HPDE6-E6E7 (cell line): ENCODE data around the gene AQP3.
"Not testable (repeated sequence)": the region's sequence is repeated elsewhere in the genome, so short reads cannot be mapped to it uniquely, and the experiment has no call there.

Experiments
- DNase-seq: peaks from one replicate; pipeline ENCODE4 v3.0.0; 2011; ENCODE audit warnings: missing footprints; ENCODE audit errors: extremely low spot score

The AQP3 gene

DNA sequence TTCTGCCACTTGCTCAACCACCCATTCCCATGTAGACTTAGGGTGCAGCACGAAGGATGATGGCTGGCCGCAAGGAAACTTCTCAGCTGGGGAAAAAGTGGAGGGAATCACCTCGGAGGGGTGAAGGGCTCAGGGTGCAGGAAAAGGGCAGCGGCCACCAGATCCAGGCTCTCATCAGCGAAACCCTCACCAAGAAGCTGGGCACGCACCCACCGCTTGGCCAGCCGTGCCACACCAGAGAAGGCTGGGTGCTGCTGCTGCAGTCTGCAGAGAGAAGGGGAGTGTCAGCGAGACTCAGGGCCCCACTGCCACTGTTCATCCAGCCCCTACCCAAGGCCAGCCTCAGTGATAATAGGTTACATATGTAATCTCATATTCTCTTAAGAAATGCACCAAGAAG, 17.7 kb upstream of the AQP3 start:
- no peak for DNase-seq

DNA sequence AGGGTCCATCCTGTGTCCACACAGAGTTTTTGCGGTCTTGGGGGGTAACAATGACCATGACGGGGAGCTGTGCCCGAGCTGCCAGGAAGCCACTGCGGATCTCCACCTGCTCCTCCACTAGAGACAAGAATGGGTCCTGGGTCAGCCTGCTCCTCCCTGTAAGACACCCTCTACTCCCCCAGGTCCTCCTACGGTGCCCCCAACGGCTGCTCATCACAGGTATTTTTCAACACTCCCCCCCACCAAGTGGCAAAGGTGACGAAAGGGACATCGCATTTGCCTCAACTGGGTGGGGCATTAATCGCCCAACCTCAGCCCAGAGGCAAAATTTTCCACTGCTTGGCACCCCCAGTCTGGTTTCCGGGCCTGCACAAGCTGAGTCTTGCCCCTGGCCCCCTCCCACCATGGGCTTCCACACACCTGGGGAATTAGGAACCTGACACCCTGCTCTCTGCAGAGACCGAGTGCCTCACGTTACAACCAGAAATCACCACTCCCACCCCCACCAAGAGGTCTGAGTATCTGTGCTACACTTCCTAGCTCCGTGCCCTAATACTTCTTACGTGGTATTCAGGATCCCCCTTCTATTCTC, 16.7 kb upstream of the AQP3 start:
- DNase-seq: no peak

DNA sequence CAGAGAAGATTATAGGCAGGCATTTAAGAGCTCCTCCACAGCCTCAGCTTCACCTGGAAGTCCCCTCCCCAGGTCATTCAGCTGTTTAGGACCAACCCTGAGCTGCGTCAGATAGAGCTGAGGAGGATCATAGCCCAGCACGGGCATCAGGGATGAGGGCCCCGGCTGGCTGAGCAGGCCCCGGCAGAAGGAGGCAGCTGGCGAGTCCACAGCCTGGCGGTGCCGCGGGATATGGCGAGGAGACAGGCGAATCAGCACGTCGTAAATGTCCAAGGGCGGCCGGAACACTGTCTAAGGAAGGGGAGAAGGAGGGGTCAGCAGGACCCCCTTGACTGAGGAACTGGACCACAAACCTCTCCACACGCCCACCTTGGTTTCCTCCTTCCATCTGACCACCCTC, 15.8 kb upstream of the AQP3 start:
- no peak for DNase-seq

DNA sequence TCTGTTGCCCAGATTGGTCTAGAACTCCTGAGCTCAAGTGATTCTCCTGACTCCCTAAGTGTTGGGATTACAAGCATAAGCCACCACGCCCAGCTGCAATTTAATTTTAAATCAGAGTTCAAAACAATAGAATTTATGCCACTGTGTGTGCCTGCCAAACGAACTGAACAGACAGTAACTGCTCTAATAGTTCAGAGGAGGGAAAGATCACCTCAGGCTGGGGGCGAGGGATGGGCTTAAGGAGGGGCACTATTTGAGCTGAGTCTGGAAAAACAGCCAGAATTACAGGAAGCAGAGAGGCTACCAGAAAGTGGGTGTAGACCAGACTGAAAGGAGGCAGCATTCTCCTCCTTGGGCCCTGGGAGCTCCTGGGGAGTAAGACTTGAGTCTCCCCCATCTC, 14.1 kb upstream of the AQP3 start:
- no peak for DNase-seq

DNA sequence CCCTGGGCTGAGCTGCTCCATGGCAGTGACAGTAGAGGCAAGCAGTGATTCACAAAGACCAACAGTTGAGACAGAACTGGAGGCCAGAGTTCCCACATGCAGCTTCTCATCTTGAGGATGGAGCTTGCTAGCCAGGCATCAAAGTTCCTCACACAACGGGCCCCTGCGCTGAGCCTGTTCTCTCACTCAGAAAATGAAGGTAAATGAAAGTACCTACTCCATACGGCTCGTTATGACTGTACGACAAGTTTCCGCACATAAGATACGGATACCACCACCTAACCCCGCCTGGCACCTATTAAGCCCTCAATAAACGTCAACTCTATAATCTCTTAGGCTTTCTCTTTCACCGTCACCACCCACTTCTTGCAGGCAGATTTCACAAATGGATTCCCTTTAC, 13.5 kb upstream of the AQP3 start:
- no peak for DNase-seq

DNA sequence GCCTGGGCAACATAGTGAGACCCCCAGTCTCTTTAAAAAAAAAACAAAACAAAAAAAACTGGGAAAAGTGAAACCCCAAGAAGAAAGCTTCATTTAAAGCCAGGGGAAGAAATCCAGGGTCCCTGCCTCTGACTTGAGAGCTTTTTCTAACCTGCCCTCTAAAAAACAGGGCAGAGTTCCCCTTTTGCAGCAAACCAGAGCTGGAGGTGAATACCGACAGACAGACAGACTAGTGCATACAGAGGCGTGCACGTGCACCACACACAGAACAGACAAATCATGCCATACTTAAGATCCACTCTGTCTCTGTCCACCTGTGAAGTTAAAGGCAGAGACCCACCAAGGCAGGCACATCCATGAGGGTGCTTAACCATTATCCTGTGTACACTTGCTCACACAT, 11.7 kb upstream of the AQP3 start:
- DNase-seq: no peak

DNA sequence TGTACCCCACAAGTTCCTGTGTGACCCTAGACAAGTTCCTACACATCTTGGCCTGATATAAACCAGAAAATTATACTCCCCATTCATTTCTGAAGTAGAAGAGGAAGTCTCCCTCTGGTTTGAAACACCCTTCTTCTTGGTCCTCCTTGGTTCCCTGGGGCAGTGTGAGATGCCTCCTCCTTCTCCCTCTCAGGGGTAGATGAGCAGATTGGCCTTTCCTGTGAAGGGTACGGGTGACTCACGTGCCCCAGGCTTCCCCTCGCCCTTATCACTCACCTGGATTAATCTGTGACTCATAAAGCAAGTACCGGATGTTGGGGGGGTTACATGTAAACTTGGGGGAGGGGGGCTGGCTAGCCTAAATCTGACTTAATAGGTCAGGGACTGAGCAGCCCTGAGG, 11.1 kb upstream of the AQP3 start:
- peak; percentile 93 for DNase-seq

DNA sequence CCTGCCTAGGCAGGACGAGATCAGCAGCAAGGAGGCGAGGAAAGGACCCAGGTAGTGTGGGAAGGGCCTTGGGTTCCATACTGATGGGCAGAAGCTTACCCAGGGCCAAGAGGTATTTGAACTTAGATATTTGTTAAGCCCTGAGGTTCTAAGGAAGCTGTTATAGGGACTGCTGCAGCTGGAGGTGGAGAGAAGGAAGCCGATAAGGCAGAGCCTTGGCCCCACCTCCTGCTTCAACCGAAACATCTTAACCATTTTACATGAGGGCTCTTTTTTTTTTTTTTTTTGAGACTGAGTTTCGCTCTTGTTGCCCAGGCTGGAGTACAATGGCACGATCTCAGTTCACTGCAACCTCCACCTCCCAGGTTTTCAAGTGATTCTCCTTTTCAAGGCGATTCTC, 8.6 kb upstream of the AQP3 start:
- no peak for DNase-seq

DNA sequence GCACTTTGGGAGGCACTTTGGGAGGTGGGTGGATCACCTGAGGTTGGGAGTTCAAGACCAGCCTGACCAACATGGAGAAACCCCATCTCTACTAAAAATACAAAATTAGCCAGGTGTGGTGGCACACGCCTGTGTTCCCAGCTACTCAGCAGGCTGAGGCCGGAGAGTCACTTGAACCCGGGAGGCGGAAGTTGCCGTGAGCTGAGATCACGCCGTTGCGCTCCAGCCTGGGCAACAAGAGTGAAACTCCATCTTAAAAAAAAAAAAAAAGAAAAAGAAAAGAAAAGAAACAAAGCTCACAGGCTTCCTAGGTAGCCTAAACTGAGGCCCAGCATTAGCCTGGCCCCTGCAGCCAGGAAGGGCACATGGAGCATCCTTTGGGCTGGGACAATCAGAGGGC, 8.1 kb upstream of the AQP3 start:
- DNase-seq: not testable (repeated sequence)

DNA sequence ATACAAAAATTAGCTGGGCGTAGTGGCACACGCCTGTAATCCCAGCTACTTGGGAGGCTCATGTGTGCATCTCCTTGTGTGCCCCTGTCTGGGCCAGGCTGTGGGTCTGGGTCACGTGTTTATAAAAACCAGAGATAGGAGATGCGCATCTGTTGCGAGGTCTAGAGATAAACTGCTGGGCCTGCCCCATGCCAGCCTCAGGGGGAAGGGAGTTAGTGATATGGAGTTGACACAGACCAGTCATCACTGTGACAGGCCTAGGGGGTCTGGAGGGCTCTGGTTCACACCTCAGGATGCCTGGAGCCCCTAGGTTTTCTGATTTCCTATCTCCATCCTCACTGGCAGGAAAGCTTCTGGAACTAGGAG, 7.3 kb upstream of the AQP3 start:
- not testable (repeated sequence) for DNase-seq

DNA sequence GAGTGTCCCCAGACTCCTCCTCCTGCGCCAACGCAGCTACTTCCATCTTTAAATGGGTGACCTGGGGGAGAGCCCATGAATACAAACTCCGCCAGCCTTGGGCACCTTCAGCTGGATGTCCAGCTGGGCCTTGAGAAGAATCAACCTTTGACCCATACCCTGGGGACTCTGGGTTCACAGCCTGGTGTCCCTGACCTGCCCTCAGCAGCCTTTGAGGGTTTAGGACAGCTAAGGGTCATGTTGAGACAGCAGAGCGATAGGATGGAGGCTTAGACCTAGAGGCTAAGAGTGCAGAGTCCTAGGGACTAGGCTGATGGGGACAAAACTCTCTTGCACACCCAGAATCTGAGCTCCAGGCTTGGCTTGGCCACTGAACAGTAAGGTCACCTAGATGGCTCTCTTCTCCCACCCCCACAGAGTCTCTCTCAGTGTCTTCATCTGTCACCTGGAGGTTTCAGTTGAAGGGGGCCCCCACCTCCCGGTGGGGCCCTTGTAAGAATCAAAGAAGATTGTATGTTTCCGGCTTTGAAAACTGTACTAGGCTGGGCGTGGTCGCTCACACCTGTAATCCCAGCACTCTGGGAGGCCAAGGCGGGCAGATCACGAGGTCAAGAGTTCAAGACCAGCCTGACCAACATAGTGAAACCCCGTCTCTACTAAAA, 6.7 kb upstream of the AQP3 start:
- DNase-seq: no peak

DNA sequence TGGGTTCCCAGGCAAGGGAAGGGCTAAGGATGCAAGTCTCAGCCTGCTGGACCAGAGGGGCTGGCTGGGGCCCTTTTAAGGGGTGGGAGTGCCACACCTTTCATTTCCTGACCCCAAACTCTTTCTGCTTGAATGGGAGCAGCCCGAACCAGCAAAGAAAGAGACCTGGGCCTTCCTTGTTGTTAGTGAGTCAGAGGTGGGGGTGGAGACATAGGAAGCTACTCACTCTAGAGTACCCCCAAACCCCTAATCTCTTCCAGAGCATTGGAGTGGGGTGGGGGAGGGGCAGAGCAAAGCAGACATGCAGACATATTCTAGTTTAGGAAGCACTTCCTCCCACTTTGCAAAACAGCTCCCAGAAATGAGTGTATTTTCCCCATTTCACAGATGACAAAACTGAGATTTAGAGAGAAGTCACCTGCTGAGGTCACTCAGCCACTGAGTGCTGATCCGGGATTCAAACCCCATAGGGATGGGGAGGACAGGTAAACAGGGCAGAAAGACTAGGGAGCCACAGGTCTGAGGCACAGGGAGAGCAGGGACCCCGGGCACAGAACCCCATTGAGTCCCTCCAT, 6.0 kb upstream of the AQP3 start:
- DNase-seq: peak; percentile 60

DNA sequence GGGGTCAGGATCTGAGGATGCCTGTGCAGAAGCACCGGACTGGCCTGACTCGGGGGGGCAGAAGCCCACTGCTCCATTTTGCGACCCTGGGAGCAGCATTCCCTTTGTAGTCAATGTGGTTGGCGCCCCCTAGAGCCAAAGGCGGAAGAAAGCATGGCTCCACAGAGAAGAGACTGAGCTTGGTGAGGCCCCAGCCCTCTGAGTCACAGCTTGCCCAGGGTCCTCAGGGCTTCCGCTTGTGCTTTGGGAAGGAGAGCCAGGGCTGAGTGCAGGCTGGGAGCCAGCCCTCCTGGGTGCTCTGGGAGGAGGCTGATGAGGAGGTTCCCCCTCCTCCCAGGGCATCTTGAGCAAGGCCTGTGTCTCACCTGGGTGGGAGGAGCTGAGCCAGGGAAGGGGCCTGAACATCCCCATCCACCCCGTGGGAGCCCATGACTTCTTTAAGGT, 5.5 kb upstream of the AQP3 start:
- DNase-seq: peak; percentile 95

DNA sequence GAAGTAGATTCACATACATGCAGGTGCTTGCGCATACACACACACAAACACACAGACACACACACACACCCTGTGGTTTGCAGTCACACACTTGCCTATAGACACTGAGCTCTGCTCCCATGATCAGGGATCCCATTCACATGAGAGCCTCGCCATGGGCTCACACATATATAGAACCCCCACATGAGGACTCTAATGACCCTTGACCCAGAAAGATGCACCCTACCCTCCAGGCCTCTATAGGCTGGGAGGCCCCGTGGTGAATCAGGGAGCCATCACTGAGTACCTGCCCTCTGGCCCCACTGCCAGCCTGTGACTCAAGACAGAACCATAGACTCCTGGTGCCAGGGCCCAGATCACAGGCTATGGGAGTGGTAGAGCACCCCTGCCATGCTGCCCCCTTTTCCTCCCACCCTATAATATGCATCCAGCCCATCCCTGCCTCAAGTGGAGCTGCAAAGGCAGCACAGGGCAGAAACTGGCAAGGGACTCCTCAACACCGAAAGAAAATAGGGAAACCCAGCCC, 3.3 kb upstream of the AQP3 start:
- DNase-seq: no peak

DNA sequence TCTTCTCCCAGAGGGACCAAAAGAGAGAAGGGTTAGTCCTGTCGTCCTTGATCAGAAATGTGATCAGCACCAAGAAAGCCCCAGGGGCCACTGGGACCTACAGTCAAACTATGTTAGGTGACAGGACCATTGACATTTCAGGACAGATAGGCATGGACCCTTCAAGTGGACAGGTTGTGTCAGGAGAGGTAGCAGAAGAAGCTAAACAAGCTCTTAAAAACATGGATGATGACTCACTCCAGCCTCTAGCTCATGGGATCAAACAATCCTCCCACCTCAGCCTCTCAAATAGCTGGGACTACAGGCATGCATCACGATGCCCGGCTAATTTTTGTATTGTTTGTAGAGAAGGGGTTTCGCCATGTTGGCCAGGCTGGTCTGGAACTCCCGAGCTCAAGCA, 2.3 kb upstream of the AQP3 start:
- no peak for DNase-seq

DNA sequence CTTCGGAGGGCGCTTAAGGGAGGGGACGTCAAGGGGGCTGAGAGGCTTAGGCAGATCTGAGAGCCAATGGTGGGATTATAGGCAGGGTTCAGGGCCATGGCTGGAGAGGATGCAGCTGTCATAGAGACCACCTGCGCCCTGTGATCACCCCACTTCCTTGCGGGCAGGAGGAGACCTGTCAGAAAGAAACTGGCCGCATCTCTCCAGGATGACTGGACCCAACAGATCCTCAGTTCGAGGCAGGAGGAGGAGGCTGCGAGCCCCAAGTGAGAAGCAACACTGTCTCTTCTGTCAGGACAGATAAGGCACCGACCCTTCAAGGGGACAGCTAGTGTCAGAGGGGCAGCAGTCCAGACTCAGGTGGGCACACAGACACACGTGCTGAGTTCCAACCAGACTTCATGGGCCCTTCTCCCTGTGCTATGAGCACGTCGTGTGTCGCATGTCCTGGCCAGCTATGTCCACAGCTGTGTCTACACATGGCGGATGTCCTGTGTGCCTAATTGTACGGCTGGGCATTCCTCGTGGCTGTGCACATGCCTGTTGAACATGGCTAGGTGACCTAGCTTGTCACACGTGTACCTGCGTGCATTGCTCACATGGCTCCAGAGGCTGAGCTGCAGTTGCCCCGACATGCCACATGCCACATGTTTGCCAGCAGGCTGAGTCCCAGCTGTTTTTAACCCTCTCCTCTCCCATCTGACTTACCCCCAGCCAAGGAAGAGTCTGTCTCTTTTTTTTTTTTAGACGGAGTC, 583 bp upstream of the AQP3 start:
- no peak for DNase-seq

DNA sequence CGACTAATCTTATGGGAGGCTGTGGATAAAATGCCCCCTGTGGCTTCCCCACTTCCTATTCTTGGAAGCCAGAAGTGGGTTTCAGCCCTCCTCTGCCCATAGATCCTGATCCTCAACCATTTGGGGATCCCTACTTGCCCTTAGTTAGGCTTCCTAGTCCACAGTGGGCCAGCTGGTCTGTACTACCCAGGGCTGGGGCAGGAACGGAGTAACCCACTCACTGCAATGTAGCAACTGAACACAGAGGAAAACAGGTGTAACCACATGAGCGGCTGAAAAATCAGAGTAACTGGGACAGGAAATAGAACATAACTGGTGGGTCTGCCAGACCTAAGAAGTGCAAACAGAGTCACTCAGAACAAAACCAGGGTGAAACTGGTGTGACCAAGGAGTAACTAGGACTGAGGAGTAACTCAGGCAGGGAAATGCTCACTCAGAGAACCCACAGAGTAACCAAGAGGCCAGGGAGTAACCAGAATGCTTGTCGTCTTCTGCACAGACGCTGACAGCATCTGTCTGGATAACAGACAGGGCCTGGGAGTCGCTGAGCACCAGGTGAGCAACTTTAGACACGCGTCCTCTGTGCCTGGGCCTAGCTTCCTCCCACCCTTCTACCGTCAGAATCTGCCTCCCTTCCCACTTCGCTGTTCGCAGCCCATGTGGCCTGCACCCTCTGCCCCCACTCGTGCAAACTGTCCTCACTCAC, 1.0 kb downstream of the AQP3 start:
- DNase-seq: no peak

DNA sequence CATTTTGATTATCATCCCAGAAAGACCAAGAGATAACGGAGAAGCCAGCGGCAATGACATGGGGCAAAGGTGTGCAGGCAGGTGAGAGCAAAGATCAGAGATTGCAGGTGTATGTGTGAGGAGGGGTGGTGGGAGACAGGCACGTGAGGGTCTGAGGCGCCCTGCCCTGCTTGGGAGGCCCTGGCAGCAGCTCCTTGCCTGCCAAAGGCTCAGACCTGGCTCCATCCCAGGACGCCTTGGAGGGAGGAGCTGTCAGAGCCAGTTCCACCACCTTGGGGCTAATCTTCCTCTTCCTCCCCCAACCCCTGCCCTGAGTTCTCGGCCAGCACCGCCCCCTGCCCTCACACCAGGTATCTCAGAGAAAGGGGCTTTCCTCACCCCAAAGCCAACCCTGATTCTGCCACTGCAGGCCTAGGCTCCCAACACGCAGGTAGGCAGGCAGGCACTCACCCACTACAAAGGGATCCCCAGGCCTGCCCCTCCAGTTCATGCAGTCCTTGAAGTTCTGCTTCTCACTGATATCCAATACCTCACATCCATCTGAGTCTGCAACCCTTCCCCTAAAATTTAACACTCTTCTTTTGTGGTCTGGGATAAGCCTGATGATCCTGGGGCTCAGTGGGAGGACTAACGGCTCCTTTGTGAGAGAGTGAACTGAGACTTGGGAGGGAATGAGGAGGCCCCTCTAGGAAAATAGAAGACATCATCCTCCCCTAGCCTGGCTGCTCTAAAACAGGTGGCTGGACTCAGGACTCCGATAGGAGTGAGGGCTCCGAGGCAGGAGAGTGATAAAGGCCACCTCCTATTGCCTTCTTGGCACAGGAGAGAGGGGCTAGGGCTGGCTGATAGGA, 1.8 kb downstream of the AQP3 start:
- DNase-seq: no peak

DNA sequence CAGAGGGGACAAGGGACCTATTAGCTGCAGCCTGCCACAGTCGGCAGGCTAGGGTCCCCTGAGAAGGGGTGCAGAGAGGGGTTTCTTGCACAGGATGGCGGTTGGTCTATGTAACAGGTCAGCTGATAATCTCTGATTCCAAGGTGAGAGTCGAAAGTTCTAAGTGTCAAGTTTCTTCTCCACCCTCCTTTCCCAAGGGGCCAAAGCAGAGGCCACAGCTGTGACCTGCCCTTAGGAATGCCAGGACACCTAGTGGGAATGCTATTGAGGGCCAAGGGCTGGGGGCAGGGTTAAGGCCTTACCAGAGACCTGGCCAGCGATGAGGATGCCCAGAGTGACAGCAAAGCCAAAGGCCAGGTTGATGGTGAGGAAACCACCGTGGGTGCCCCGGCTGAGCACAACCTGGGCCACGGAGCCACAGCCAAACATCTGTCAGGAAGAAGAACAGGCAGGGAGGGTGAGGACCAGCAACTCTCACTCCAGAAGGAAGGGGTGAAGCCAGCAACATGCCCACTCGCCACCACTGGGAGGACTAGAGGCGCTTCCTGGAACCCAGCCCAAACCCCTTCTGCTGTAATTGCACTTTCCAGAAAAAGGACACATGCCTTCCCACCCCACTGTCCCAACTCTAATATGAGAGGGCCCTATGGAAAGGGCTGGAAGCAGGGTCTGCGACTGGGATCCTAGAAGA, 3.8 kb downstream of the AQP3 start:
- DNase-seq: no peak

DNA sequence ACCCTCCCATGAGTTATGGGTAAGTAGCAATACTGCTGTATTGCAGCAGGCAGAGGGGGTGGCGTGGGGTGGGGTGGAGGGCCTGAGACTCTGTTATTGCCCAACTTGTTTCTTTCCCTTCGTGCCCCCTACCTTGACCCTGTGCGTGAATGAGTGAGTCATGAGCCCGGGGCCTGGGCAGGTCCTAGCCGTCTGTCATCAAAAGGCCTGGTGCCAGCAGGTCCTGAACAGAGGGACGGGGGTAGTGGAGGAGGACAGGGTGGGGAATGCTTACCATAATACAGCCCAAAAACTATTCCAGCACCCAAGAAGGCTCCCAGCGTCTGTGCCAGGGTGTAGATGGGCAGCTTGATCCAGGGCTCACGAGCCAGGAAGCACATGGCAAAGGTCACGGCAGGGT, 4.3 kb downstream of the AQP3 start:
- no peak for DNase-seq

DNA sequence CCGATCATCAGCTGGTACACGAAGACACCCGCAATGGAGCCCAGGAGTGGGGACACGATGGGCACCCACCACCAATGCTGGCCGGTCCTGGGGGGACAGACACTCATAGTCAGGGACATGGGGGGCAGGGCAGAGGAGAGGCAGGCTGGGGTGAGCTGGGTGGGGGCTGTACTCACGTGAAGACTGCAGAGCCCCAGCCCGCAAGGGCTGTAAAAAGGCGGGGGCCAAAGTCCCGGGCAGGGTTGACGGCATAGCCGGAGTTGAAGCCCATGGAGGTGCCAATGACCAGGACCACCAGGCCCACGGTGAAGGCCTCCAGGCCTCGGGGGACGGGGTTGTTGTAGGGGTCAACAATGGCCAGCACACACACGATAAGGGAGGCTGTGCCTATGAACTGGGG, 5.3 kb downstream of the AQP3 start:
- no peak for DNase-seq
